ENCODE data around the gene CMPK2.

- TF ChIP-seq CTCF (IDR thresholded peaks at IDR 0.05) (no peak), POLR2AphosphoS5 (IDR thresholded peaks at IDR 0.05) (no peak), POLR2A (IDR thresholded peaks at IDR 0.05) (no peak), EP300 (IDR thresholded peaks at IDR 0.05) (no peak)
These were observed 19.8 kb upstream of the CMPK2 start for GRCh38 chr2:6885551-6885950.
